Subcutaneous abdominal adipose tissue (tissue), 5 donors: ENCODE measurements around the gene SLC29A4.

ENCODE experiments used
- H3K27ac ChIP-seq: one replicate; pipeline ENCODE4 v1.7.0; 2013; ENCODE audit warnings: low read depth, mild to moderate bottlenecking, inconsistent platforms, low read length, moderate library complexity
- H3K27me3 ChIP-seq, 5 donors: one replicate each; pipeline ENCODE4 v1.7.0; 2013; ENCODE audit warnings: low read length in 5 of 5, inconsistent platforms in 1 of 5; ENCODE audit not compliant: control insufficient read depth in 5 of 5, insufficient read depth in 4 of 5
- H3K36me3 ChIP-seq, 5 donors: one replicate each; pipeline ENCODE4 v1.7.0; 2013; ENCODE audit warnings: low read length in 5 of 5; ENCODE audit not compliant: control insufficient read depth in 5 of 5, insufficient read depth in 5 of 5
- H3K4me1 ChIP-seq, 5 donors: one replicate each; pipeline ENCODE4 v1.7.0; 2013; ENCODE audit warnings: low read length in 5 of 5, mild to moderate bottlenecking in 3 of 5, moderate library complexity in 1 of 5; ENCODE audit not compliant: control insufficient read depth in 5 of 5, insufficient read depth in 5 of 5
- H3K4me3 ChIP-seq, 5 donors: one replicate each; pipeline ENCODE4 v1.7.0; 2013; ENCODE audit warnings: low read length in 5 of 5, low read depth in 1 of 5
- H3K9ac ChIP-seq, 5 donors: one replicate each; pipeline ENCODE4 v1.7.0; 2013; ENCODE audit warnings: low read length in 5 of 5, mild to moderate bottlenecking in 4 of 5, moderate library complexity in 3 of 5
- H3K9me3 ChIP-seq, 5 donors: one replicate each; pipeline ENCODE4 v1.7.0; 2013; ENCODE audit warnings: low read length in 5 of 5; ENCODE audit not compliant: control insufficient read depth in 5 of 5
- donor health status: healthy.
- donor health status: healthy.
- donor health status: healthy.
- donor health status: healthy.
- donor health status: healthy.

Gene SLC29A4

DNA sequence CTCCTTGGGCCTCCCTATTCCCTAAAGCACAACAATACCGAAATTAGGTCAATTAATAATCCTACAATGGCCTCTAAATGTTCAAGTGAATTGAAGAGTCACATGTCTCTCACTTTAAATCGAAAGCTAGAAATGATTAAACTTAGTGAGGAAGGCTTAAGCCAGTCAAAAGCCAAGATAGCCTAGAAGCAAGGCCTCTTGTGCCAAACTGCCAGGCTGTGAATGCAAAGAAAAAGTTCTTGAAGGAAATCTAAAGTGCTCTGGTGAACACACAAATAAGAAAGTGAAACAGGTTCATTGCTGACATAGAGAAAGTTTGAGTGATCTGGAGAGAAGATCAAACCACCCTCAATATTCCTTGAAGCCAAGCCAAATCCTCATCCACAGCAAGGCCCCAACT lies 57.2 kb downstream of the SLC29A4 start:
- peaks cover 21 to 88% (median 63%) of the 10 kb centered on the region in 5 donors for H3K36me3 ChIP-seq
- H3K9me3 ChIP-seq = peaks cover 0 to 26% (median 14%) of the 10 kb centered on the region in 5 donors
- H3K4me1 ChIP-seq = no peaks in the 10 kb centered on the region
- H3K9ac ChIP-seq = no peak overlapping the region
- H3K27ac ChIP-seq = no peak overlapping the region
- no peak overlapping the region for H3K4me3 ChIP-seq
- no peaks in the 10 kb centered on the region for H3K27me3 ChIP-seq

DNA sequence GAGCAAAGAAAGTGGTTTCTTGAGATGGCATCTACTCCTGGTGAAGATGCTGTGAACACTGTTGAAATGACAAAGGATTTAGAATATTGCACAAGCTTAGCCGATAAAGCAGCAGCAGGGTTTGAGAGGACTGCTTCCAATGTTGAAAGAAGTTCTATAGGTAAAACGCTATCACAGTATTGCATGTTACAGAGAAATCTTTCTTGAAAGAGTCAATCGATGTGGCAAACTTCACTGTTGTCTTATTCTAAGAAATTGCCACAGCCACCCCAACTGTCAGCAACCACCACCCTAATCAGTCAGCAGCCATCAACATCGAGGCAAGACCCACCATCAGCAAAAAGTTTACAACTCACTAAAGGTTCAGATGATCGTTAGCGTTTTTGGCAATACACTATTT lies 59.9 kb downstream of the SLC29A4 start:
- Histone ChIP-seq H3K27ac (no peak overlapping the region), H3K36me3 (peaks cover 15 to 81% (median 64%) of the 10 kb centered on the region in 5 donors), H3K4me1 (peaks cover 0 to 1% (median 0%) of the 10 kb centered on the region in 5 donors), H3K4me3 (no peak overlapping the region), H3K9ac (no peak overlapping the region), H3K9me3 (peaks cover 0 to 20% (median 11%) of the 10 kb centered on the region in 5 donors), H3K27me3 (no peaks in the 10 kb centered on the region)

DNA sequence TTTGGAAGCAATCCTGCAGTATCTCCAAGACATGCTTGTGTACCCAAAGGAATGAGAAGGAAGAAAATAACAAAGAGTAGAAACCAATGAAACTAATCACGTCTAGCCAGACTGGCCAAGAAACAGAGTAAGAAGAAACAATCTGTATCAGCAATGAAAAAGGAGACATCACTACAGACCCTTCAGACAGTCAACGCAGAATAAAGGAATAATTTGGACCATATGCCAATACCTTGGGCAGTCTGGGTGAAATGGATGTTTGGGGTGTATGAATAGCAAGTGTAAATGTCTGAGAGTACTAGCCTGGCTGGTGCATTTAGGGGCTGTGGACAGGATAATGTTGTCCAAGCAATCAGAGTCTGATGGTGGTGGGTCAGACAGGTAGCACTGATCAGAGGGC lies 61.1 kb downstream of the SLC29A4 start:
- Histone ChIP-seq H3K9me3 (peaks cover 0 to 20% (median 11%) of the 10 kb centered on the region in 5 donors), H3K27ac (no peak overlapping the region), H3K9ac (no peak overlapping the region), H3K4me1 (peaks cover 0 to 9% (median 7%) of the 10 kb centered on the region in 5 donors), H3K36me3 (peaks cover 15 to 85% (median 59%) of the 10 kb centered on the region in 5 donors), H3K27me3 (no peaks in the 10 kb centered on the region), H3K4me3 (no peak overlapping the region)

DNA sequence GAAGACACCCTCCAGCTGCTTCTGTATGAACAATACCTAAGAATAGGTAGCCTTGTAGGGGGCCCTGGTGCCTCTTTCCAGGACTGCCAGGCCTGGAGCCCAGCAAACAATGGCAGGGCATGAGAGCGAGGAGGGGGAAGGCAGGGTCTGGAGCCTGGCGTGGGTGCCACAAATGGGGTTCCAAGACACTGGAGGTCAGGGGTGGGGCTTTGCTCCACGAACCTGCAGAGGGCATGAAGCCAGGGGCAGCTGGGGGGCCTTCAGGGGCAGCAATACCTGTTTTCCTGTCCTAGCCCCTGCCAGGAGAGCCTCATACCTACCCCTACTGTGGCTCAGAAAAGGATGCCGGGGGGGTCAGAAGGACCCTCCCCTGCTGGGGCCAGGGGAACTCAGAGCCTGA lies 61.6 kb downstream of the SLC29A4 start:
- Histone ChIP-seq H3K4me1 (peaks cover 0 to 14% (median 11%) of the 10 kb centered on the region in 5 donors), H3K27me3 (no peaks in the 10 kb centered on the region), H3K27ac (no peak overlapping the region), H3K9me3 (peaks cover 0 to 20% (median 11%) of the 10 kb centered on the region in 5 donors), H3K36me3 (peaks cover 15 to 83% (median 57%) of the 10 kb centered on the region in 5 donors), H3K9ac (no peak overlapping the region), H3K4me3 (no peak overlapping the region)

DNA sequence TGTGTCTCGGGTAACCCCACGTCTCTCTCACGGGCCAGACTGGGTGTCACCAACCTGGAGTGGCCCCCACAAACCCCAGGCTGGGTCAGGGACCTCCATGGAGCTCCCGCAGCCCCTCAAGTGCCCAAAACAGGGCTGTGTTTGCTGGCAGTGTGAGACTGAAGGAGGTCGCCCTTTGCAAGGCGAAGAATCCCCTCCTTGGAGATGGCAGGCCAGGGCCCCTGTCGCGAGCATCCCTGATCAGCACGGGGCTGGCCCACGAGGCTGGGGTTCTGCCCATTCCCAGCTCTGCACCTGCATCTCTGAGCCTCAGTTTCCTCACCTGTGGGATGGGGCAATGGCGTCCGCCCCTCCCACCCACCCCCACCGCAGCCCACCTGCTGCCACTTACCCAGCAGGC lies 62.4 kb downstream of the SLC29A4 start:
- H3K36me3 ChIP-seq = peaks cover 11 to 83% (median 56%) of the 10 kb centered on the region in 5 donors
- H3K27me3 ChIP-seq = no peaks in the 10 kb centered on the region

DNA sequence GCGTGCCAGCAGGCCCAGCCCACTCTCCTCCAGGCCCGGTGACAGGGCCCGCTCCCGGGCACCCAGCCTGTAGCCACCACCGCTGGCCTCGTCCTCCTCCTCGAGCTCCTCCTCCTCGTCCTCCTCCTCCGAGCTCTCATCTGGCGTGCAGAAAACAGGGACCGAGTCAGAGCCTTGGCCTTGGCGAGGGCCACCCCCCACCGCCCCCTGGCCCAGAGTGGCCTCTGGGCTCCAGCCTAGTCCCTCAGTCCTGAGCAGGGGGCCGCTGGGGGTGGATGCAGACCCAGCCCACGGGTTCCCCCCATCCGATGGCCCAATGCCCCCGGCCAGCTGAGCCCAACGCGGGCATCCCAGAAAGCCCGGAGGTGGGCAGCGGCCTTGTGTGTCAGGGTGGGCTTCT lies 62.9 kb downstream of the SLC29A4 start:
- peaks cover 11 to 84% (median 59%) of the 10 kb centered on the region in 5 donors for H3K36me3 ChIP-seq
- peaks cover 0 to 20% (median 11%) of the 10 kb centered on the region in 5 donors for H3K9me3 ChIP-seq
- no peak overlapping the region for H3K27ac ChIP-seq
- H3K27me3 ChIP-seq = no peaks in the 10 kb centered on the region
- H3K4me3 ChIP-seq = no peak overlapping the region
- H3K4me1 ChIP-seq = peaks cover 0 to 17% (median 14%) of the 10 kb centered on the region in 5 donors
- H3K9ac ChIP-seq = no peak overlapping the region

More for the DNA sequence above, 62.4 kb downstream of the SLC29A4 start:
- Histone ChIP-seq H3K4me1 (peaks cover 0 to 17% (median 14%) of the 10 kb centered on the region in 5 donors), H3K9me3 (peaks cover 0 to 20% (median 11%) of the 10 kb centered on the region in 5 donors), H3K4me3 (no peak overlapping the region), H3K9ac (no peak overlapping the region), H3K27ac (no peak overlapping the region)

DNA sequence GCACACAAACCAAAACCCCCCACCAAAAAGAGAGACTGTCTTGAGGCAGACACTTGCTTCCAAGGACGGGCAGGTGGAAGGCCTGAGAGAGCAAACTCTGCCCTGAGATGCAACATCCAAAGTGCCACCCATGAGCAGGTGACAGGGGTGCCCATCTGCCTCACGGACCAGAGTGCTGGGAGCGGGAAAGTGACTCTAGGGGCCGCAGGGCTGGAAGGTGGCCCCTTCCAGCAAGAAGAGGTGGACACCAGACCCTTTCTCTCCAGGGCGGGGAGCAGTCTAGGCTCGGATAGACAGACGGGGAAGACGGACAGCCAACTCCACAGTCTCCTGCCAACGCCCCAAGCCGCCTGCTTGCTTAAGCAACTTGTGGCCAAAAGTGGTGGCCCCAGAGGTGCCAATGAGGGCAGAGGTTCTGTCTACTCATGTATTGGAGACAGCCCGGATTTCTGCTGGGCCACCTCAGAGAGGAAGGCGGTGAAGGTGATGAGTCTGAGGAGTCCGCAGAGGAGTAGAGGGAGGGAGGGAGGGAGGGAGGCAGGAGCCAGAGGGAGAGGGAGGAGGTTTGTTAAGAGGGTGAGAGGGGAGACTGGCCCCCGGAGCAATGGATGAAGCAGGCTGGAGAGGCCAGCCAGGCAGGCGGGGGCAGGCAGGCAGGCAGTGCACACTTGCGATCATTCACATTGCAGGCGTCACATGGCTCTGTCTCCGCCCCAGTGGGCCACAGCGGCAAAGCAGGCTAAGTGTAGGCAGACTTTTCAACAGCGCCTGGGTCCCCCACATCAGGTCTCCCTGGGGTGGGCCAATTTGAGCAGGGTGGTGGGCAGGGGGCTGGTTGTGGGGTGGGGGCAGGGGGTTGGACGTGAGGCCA lies 65.6 kb downstream of the SLC29A4 start:
- peak overlapping the region in 2 of 5 donors; percentile 13 to 22 for H3K4me3 ChIP-seq
- H3K27me3 ChIP-seq = no peaks in the 10 kb centered on the region
- H3K36me3 ChIP-seq = peaks cover 4 to 84% (median 56%) of the 10 kb centered on the region in 5 donors
- H3K4me1 ChIP-seq = peaks cover 0 to 17% (median 14%) of the 10 kb centered on the region in 5 donors
- H3K9ac ChIP-seq = peak overlapping the region in 1 of 5 donors; percentile 59
- H3K27ac ChIP-seq = peak overlapping the region; percentile 76
- H3K9me3 ChIP-seq = peaks cover 0 to 15% (median 11%) of the 10 kb centered on the region in 5 donors

DNA sequence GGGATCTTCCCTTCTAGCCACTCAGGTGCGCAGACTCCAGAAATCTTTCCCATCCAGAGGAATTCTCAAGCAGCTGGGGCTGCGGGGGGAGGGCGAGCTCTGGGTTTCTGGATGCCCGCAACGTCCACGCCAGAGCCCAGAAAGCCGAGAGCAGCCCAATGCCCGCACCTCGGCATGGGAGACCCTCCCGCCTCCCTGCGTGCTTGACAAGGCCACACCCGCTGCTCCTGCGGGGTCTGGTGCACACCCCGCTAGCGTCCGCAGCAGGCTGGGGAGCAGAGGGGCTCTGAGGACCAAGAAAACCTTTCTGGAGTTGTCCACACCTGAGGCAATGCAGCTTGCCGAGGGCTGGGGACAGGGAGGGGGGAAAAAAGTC lies 66.2 kb downstream of the SLC29A4 start:
- peaks cover 0 to 83% (median 49%) of the 10 kb centered on the region in 5 donors for H3K36me3 ChIP-seq
- H3K9ac ChIP-seq = peak overlapping the region in 1 of 5 donors; percentile 25
- no peak overlapping the region for H3K4me3 ChIP-seq
- peaks cover 0 to 23% (median 14%) of the 10 kb centered on the region in 5 donors for H3K4me1 ChIP-seq
- H3K27ac ChIP-seq = peak overlapping the region; percentile 76
- peaks cover 0 to 9% (median 7%) of the 10 kb centered on the region in 5 donors for H3K9me3 ChIP-seq
- no peaks in the 10 kb centered on the region for H3K27me3 ChIP-seq

DNA sequence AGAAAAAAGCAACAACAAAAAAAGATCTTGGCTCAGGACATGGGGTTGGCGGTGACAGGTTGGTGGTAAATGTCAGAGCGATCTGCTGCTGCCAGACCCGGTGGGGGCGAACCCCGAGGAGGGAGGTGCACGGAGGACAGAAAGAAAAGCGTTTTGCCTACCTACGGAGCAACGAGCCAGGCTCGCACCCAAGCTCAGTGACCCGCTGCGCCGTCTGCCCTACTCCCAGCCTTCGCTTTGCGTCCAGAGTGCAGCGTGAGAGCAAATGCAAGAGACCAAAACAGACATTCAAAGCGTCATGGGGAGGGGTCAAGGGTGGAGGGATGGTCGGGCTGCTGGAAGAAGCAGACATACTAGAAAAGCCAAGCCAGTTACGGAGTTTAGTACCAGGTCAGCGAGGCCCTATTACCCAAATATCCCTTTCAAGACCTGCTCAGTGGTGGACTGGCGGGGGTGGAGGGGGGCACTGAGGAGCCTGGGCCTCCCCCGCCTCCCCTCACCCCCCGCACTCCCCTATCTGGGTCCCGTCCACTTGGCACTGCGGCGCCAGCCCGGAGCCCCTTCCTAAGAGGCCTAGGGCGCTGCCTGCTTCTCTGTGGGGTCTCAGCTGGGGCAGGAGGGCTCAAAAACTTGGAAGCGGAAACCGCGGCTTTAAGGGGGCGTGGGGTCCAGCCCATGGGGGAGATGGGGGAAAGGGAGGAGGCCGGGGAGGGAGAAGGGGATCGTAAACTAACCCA lies 66.9 kb downstream of the SLC29A4 start:
- H3K9ac ChIP-seq = peak overlapping the region in 1 of 5 donors; percentile 35
- H3K27me3 ChIP-seq = no peaks in the 10 kb centered on the region
- no peak overlapping the region for H3K27ac ChIP-seq
- peaks cover 0 to 77% (median 43%) of the 10 kb centered on the region in 5 donors for H3K36me3 ChIP-seq
- peaks cover 0 to 3% (median 2%) of the 10 kb centered on the region in 5 donors for H3K9me3 ChIP-seq
- H3K4me3 ChIP-seq = no peak overlapping the region
- peaks cover 3 to 28% (median 20%) of the 10 kb centered on the region in 5 donors for H3K4me1 ChIP-seq

DNA sequence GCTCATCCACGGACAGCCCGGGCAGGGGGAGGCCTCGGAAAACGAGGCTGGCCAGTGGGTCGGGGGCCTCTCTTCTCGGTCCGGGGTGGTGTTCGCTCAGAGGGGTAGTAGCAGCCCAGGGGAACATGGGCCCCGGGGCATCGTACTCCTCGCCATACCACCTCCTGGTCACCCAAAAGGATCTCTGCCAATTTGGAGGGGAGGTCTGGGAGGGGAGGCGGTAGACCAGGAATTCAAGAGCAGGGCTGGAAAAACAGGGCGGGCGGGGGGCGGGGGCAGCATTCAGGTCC lies 67.4 kb downstream of the SLC29A4 start:
- H3K27ac ChIP-seq = no peak overlapping the region

More for the DNA sequence above, 67.4 kb downstream of the SLC29A4 start:
- H3K4me3 ChIP-seq = no peak overlapping the region
- H3K27me3 ChIP-seq = no peaks in the 10 kb centered on the region
- no peaks in the 10 kb centered on the region for H3K9me3 ChIP-seq
- H3K36me3 ChIP-seq = peaks cover 0 to 75% (median 41%) of the 10 kb centered on the region in 5 donors
- H3K4me1 ChIP-seq = peaks cover 3 to 34% (median 25%) of the 10 kb centered on the region in 5 donors
- no peak overlapping the region for H3K9ac ChIP-seq
